GM19397 (cell line): Measurements from ENCODE around the gene INKA1.
"Not testable (repeated sequence)": the region's sequence is repeated elsewhere in the genome, so short reads cannot be mapped to it uniquely, and the experiment has no call there.

Source experiments
- ATAC-seq: cut with Tn5 transposase; IDR thresholded peaks from one replicate; pipeline ENCODE4 v1.9.1; 2021; ENCODE audit warnings: mild to moderate bottlenecking, moderate library complexity; ENCODE audit not compliant: unreplicated experiment

The INKA1 gene

GRCh38 chr3:49806850-49807249 lies 3.8 kb downstream of the INKA1 start:
- ATAC-seq = no peak

- ATAC-seq = no peak
These were observed 4.5 kb downstream of the INKA1 start for GRCh38 chr3:49807431-49808114.

DNA sequence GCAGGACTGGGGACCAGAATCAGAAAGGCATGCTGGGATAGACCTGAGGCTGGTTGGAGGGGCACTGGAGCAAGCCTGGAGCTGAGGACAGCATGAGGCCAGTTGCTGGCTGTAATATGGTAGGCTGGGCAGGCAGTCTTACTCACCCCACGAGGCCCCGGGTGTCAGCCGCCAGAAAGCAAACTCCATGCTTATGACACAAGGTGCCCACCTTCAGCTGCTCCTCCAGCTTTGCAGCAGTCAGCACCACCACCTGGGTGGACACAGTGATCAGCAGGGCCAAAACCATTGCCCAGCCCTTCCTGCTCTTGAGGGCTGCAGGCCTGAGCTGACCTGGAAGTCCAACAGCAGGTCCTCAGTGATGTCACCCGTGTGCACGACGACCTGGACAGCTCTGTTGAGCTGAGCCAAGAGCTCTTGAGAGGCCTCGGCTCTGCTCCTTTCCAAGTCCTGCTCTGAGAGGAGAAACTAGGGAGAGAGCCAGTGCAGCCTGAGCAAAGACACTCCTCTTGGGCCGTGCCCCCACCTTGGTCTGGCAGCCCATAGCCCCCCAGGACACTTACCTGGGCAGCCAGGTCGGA lies 9.9 kb downstream of the INKA1 start:
- no peak for ATAC-seq

DNA sequence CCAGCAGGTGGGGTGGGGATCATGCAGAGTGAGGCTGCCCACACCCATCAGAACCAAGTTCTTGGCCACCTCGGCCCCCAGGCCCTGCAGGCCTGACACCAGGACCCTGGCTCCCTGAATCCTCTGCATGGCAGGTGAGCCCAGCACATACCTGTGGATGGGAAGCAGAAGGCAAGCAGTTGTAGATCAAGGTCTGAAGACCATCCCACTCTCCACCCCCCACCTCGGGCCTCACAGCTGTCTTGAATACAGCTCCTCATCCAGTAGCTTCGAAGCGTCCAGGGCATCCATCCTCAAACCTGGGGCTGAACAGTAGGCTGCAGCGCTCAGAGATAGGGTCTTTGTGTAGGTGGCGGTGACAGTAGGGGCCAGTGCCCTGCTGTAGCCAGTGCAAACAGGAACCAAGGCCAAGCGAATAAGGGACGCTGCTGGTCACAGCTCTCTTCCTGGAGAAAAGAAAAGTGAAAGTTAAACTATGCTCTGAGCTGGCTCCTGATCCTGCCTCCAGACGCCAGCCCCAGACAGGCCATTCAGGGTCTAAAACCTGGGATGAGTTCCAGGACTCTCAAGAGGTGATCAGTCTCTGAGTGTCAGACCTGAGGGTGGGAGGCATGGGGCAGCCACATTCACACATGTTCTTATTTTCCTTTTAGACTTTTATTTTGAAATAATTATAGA lies 10.6 kb downstream of the INKA1 start, which contains the start of gene UBA7:
UBA7 (minus strand) TSS at position 457 of the 678 bp plus-strand sequence; CDS start at position 291, 166 bp downstream.
- no peak for ATAC-seq

GRCh38 chr3:49823131-49823530 lies 20.1 kb downstream of the INKA1 start:
- not testable (repeated sequence) for ATAC-seq

DNA sequence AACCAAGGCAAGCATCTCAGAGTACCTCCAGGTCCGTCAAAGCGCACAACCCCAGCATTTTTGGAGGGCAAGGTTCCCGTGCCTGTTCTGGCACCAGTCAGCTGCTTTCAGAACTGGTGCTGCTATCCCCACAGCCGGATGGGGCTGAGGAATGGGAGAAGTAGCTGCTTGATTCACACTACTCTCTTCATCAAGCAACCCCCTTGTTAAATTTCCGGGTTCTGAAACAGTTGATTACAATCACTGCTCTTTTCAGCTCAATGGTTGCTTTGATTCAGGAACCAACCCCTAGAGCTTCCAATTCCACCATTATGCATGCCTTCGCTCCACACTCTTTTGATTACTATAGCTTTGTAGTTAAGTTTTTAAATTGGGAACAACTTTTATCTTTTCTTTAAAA lies 23.0 kb downstream of the INKA1 start:
- ATAC-seq = no peak

GRCh38 chr3:49831341-49831740 lies 28.3 kb downstream of the INKA1 start:
- ATAC-seq = no peak

DNA sequence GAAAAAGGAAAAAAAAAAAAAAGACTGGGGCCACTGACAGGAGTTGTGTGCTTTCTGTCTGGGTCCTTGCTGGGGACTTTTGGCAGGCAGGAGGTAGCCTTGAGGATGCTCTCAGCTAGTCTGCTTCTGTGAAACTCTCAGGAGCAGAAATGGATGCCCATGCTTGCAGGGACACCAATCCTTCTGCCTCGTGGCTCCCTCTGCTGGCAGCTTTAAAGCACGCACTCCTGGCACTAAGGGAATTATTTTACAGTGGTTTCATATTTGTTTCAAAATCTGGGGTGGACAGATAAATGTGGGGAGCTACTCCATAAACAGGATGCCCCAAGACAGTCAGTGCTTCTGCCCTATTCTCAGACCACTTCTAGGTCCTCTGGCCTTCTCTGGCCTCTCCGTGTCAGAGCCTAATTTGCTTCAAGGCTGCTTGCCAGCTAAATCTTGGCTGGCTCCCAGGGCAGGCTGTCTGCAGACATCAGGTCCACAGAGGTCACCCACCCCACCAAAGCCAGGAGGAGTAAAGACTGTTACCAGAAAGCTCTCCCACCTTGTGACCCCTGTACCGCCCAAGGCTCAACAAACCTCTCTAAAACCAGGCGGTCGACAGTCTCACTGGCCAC lies 36.2 kb downstream of the INKA1 start:
- ATAC-seq = no peak

DNA sequence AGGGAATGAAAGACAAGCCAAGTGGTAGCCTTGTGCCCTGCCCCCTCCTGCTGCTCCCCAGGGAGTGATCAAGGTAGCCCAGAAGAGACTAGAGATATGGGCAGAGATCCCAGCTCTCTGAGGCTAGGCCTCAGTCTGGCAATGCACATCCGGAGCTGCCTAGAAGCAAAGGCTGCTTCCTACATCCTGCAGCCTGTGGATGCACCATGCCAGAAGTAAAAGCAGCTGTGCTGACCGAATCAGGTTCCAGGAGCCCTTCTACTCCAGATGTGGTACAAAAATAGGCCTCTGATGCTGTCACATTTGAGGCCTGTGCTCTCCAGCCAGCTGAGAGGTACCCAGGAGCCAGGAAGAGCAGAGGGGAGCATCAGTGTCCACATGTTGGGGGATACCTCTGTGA lies 37.3 kb downstream of the INKA1 start:
- ATAC-seq = no peak

DNA sequence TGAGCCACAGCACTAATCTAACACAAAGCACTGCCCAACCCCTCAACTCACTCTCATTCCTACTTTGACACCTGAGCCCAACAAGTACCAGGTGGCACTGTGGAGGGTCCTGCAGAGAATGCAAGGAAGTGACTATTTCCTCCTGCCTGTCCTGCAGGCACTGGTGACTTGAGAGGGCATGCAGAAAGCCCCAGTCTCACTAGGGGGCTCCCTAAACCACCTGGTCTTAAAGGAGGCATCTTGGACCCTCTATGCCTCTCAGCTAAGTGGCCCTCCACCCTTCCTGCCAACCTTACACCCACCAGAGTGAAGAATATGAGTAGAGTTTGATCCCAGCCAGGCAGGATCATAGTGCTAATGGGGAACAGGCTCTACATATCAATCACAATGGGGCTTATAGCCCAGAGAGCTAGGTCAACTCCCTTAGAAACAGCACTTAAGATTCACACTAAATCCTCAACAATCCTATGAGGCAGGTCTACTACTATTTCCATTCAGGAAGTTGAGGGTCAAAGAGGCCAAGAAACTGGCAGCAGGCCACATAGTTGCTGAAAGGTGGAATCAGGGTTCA lies 38.1 kb downstream of the INKA1 start:
- no peak for ATAC-seq

GRCh38 chr3:49841806-49842205 lies 38.7 kb downstream of the INKA1 start:
- ATAC-seq = no peak

- ATAC-seq = no peak
These were observed 39.9 kb downstream of the INKA1 start for GRCh38 chr3:49842843-49843517.

GRCh38 chr3:49844464-49845183 lies 41.6 kb downstream of the INKA1 start:
- no peak for ATAC-seq

- ATAC-seq = no peak
These were observed 42.6 kb downstream of the INKA1 start for GRCh38 chr3:49845694-49846093.
